WTC11 (cell line): Measurements from ENCODE around the gene RIMBP2. TPM values are rescaled to one million over a fixed set of nuclear protein-coding genes. Genes with fewer than 3 reads are reported as not detected.

Experiments
- ATAC-seq: fragments of 200-7000 bp; cut with Tn5 transposase; 2 replicates; pipeline ENCODE4 v1.10.0; 2021; ENCODE audit warnings: mild to moderate bottlenecking, moderate library complexity
- CTCF ChIA-PET: fragments of 300-600 bp; sonication (Branson Sonifier 250); formaldehyde crosslinking; loops from one replicate; lab custom pipeline; 2021; ENCODE audit warnings: antibody characterized with exemption; lab: Charles Lee
- POLR2A ChIA-PET: fragments of 350-600 bp; sonication (Branson Sonifier 250); formaldehyde crosslinking; loops from one replicate; lab custom pipeline; 2021; ENCODE audit warnings: antibody characterized with exemption; lab: Charles Lee
- DNase-seq: peaks from one replicate; pipeline ENCODE4 v3.0.0; 2021; ENCODE audit warnings: low spot score
- H3K27ac Mint-ChIP-seq: 2 replicates; pipeline ENCODE4 v1.8.0; 2021; ENCODE audit warnings: mixed read lengths
- H3K27me3 Mint-ChIP-seq: 2 replicates; pipeline ENCODE4 v1.8.0; 2021; ENCODE audit warnings: low read depth, mild to moderate bottlenecking, moderate library complexity, mixed read lengths
- H3K36me3 Mint-ChIP-seq: 2 replicates; pipeline ENCODE4 v1.8.0; 2021; ENCODE audit warnings: mixed read lengths
- H3K4me1 Mint-ChIP-seq: 2 replicates; pipeline ENCODE4 v1.8.0; 2022; ENCODE audit warnings: mixed read lengths
- H3K4me3 Mint-ChIP-seq: 2 replicates; pipeline ENCODE4 v1.8.0; 2021; ENCODE audit warnings: mild to moderate bottlenecking, moderate library complexity, mixed read lengths
- H3K9me3 Mint-ChIP-seq: 2 replicates; pipeline ENCODE4 v1.8.0; 2021; ENCODE audit warnings: mixed read lengths
- ELF4 ChIP-seq: sonication (generic); formaldehyde crosslinking; IDR thresholded peaks from 2 replicates; pipeline ENCODE4 v1.8.1; 2022; ENCODE audit warnings: low read depth, mild to moderate bottlenecking, moderate library complexity, missing genetic modification reagents
- NFATC4 ChIP-seq: fragments of 250-450 bp; sonication (Bioruptor Pico); IDR thresholded peaks from 2 replicates; pipeline ENCODE4 v1.9.0; 2021; ENCODE audit warnings: mild to moderate bottlenecking
- NR3C1 ChIP-seq: sonication (generic); formaldehyde crosslinking; conservative IDR thresholded peaks from 2 replicates; pipeline ENCODE4 v1.8.1; 2023; ENCODE audit warnings: low read depth, mild to moderate bottlenecking, missing genetic modification reagents
- RORB ChIP-seq: fragments of 250-450 bp; sonication (Bioruptor Pico); IDR thresholded peaks from 2 replicates; pipeline ENCODE4 v1.9.0; 2021; ENCODE audit warnings: mild to moderate bottlenecking
- SOX15 ChIP-seq: fragments of 250-450 bp; sonication (Bioruptor Pico); IDR thresholded peaks from 2 replicates; pipeline ENCODE4 v1.9.0; 2021; ENCODE audit warnings: mild to moderate bottlenecking
- TEAD1 ChIP-seq: sonication (generic); formaldehyde crosslinking; IDR thresholded peaks from 2 replicates; pipeline ENCODE4 v1.8.0; 2022; ENCODE audit warnings: mild to moderate bottlenecking, missing genetic modification reagents
- ZNF671 ChIP-seq: fragments of 250-450 bp; sonication (Bioruptor Pico); IDR thresholded peaks from 2 replicates; pipeline ENCODE4 v1.8.0; 2021; ENCODE audit warnings: mild to moderate bottlenecking
- total RNA-seq: library from RNA; stranded (reverse); gene quantifications from 3 replicates; pipeline ENCODE4 v1.2.3, GENCODE V29; 2021
- TF ChIP-seq, protein P1 (sequence below): sonication (generic); formaldehyde crosslinking; IDR thresholded peaks from 2 replicates; pipeline ENCODE4 v1.8.1; 2022; ENCODE audit warnings: missing genetic modification reagents, borderline replicate concordance
- TF ChIP-seq, protein P2 (sequence below): fragments of 250-450 bp; sonication (Bioruptor Pico); IDR thresholded peaks from 2 replicates; pipeline ENCODE4 v1.9.0; 2021; ENCODE audit warnings: mild to moderate bottlenecking
- TF ChIP-seq, protein P3 (sequence below): sonication (generic); formaldehyde crosslinking; IDR thresholded peaks from 2 replicates; pipeline ENCODE4 v1.8.1; 2022; ENCODE audit warnings: low read depth, missing genetic modification reagents, borderline replicate concordance
- TF ChIP-seq, protein P4 (sequence below): fragments of 200-600 bp; IDR thresholded peaks from 2 replicates; pipeline ENCODE4 v1.8.0; 2022; ENCODE audit warnings: antibody characterized with exemption
- TF ChIP-seq, protein P5 (sequence below): sonication (generic); formaldehyde crosslinking; IDR thresholded peaks from 2 replicates; pipeline ENCODE4 v1.8.1; 2022; ENCODE audit warnings: mild to moderate bottlenecking, missing genetic modification reagents, moderate library complexity, borderline replicate concordance
- TF ChIP-seq, protein P6 (sequence below): sonication (generic); formaldehyde crosslinking; IDR thresholded peaks from 2 replicates; pipeline ENCODE4 v1.8.1; 2023; ENCODE audit warnings: mild to moderate bottlenecking, missing genetic modification reagents, moderate library complexity
- TF ChIP-seq, protein P7 (sequence below): sonication (generic); formaldehyde crosslinking; IDR thresholded peaks from 2 replicates; pipeline ENCODE4 v1.8.0; 2023; ENCODE audit warnings: missing genetic modification reagents, mild to moderate bottlenecking, borderline replicate concordance
- TF ChIP-seq, protein P8 (sequence below): sonication (generic); formaldehyde crosslinking; IDR thresholded peaks from 2 replicates; pipeline ENCODE4 v1.8.0; 2023; ENCODE audit warnings: mild to moderate bottlenecking, missing genetic modification reagents
- TF ChIP-seq, protein P9 (sequence below): sonication (generic); formaldehyde crosslinking; conservative IDR thresholded peaks from 2 replicates; pipeline ENCODE4 v1.8.1; 2022; ENCODE audit warnings: mild to moderate bottlenecking, missing genetic modification reagents

The RIMBP2 gene
- total RNA-seq, 1 experiment from 2014 or later = 2.6 TPM

DNA sequence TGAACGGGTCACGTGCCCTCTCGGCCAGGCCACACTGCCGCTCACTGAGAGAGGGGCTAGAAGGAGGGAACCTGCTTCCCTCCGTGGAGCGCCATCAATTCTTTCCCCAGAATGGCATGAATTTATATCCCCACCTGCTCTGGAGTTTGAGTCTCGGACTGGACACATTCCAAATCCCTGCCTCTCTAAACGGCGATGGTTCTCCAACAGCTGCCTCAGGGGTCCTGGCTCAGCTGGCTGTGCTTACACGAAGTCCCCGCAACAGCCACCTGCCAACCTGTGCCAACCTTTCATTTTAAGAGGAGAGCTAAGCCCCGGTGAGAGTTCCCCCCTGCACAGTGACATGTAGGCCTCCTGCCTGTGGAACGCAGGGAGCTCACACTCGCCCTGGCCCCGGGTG, 73.2 kb downstream of the RIMBP2 start:
- no peak for DNase-seq
- TF ChIP-seq RORB (CRISPR knock-in tag) (no peak), NFATC4 (CRISPR knock-in tag) (no peak), SOX15 (CRISPR knock-in tag) (no peak), NR3C1 (CRISPR knock-in tag) (no peak), TEAD1 (CRISPR knock-in tag) (no peak), ZNF671 (CRISPR knock-in tag) (no peak), ELF4 (CRISPR knock-in tag) (no peak)
- TF ChIP-seq, protein P1, sequence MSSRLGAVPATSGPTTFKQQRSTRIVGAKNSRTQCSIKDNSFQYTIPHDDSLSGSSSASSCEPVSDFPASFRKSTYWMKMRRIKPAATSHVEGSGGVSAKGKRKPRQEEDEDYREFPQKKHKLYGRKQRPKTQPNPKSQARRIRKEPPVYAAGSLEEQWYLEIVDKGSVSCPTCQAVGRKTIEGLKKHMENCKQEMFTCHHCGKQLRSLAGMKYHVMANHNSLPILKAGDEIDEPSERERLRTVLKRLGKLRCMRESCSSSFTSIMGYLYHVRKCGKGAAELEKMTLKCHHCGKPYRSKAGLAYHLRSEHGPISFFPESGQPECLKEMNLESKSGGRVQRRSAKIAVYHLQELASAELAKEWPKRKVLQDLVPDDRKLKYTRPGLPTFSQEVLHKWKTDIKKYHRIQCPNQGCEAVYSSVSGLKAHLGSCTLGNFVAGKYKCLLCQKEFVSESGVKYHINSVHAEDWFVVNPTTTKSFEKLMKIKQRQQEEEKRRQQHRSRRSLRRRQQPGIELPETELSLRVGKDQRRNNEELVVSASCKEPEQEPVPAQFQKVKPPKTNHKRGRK (CRISPR knock-in tag) = no peak
- TF ChIP-seq, protein P2, sequence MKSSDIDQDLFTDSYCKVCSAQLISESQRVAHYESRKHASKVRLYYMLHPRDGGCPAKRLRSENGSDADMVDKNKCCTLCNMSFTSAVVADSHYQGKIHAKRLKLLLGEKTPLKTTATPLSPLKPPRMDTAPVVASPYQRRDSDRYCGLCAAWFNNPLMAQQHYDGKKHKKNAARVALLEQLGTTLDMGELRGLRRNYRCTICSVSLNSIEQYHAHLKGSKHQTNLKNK (CRISPR knock-in tag) = no peak
- TF ChIP-seq, protein P3, sequence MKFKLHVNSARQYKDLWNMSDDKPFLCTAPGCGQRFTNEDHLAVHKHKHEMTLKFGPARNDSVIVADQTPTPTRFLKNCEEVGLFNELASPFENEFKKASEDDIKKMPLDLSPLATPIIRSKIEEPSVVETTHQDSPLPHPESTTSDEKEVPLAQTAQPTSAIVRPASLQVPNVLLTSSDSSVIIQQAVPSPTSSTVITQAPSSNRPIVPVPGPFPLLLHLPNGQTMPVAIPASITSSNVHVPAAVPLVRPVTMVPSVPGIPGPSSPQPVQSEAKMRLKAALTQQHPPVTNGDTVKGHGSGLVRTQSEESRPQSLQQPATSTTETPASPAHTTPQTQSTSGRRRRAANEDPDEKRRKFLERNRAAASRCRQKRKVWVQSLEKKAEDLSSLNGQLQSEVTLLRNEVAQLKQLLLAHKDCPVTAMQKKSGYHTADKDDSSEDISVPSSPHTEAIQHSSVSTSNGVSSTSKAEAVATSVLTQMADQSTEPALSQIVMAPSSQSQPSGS (CRISPR knock-in tag) = no peak
- TF ChIP-seq, protein P4, sequence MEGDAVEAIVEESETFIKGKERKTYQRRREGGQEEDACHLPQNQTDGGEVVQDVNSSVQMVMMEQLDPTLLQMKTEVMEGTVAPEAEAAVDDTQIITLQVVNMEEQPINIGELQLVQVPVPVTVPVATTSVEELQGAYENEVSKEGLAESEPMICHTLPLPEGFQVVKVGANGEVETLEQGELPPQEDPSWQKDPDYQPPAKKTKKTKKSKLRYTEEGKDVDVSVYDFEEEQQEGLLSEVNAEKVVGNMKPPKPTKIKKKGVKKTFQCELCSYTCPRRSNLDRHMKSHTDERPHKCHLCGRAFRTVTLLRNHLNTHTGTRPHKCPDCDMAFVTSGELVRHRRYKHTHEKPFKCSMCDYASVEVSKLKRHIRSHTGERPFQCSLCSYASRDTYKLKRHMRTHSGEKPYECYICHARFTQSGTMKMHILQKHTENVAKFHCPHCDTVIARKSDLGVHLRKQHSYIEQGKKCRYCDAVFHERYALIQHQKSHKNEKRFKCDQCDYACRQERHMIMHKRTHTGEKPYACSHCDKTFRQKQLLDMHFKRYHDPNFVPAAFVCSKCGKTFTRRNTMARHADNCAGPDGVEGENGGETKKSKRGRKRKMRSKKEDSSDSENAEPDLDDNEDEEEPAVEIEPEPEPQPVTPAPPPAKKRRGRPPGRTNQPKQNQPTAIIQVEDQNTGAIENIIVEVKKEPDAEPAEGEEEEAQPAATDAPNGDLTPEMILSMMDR = no peak
- TF ChIP-seq, protein P5, sequence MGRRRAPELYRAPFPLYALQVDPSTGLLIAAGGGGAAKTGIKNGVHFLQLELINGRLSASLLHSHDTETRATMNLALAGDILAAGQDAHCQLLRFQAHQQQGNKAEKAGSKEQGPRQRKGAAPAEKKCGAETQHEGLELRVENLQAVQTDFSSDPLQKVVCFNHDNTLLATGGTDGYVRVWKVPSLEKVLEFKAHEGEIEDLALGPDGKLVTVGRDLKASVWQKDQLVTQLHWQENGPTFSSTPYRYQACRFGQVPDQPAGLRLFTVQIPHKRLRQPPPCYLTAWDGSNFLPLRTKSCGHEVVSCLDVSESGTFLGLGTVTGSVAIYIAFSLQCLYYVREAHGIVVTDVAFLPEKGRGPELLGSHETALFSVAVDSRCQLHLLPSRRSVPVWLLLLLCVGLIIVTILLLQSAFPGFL (CRISPR knock-in tag) = no peak
- TF ChIP-seq, protein P6, sequence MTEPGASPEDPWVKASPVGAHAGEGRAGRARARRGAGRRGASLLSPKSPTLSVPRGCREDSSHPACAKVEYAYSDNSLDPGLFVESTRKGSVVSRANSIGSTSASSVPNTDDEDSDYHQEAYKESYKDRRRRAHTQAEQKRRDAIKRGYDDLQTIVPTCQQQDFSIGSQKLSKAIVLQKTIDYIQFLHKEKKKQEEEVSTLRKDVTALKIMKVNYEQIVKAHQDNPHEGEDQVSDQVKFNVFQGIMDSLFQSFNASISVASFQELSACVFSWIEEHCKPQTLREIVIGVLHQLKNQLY (CRISPR knock-in tag) = no peak
- TF ChIP-seq, protein P7, sequence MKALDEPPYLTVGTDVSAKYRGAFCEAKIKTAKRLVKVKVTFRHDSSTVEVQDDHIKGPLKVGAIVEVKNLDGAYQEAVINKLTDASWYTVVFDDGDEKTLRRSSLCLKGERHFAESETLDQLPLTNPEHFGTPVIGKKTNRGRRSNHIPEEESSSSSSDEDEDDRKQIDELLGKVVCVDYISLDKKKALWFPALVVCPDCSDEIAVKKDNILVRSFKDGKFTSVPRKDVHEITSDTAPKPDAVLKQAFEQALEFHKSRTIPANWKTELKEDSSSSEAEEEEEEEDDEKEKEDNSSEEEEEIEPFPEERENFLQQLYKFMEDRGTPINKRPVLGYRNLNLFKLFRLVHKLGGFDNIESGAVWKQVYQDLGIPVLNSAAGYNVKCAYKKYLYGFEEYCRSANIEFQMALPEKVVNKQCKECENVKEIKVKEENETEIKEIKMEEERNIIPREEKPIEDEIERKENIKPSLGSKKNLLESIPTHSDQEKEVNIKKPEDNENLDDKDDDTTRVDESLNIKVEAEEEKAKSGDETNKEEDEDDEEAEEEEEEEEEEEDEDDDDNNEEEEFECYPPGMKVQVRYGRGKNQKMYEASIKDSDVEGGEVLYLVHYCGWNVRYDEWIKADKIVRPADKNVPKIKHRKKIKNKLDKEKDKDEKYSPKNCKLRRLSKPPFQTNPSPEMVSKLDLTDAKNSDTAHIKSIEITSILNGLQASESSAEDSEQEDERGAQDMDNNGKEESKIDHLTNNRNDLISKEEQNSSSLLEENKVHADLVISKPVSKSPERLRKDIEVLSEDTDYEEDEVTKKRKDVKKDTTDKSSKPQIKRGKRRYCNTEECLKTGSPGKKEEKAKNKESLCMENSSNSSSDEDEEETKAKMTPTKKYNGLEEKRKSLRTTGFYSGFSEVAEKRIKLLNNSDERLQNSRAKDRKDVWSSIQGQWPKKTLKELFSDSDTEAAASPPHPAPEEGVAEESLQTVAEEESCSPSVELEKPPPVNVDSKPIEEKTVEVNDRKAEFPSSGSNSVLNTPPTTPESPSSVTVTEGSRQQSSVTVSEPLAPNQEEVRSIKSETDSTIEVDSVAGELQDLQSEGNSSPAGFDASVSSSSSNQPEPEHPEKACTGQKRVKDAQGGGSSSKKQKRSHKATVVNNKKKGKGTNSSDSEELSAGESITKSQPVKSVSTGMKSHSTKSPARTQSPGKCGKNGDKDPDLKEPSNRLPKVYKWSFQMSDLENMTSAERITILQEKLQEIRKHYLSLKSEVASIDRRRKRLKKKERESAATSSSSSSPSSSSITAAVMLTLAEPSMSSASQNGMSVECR = no peak
- TF ChIP-seq, protein P8, sequence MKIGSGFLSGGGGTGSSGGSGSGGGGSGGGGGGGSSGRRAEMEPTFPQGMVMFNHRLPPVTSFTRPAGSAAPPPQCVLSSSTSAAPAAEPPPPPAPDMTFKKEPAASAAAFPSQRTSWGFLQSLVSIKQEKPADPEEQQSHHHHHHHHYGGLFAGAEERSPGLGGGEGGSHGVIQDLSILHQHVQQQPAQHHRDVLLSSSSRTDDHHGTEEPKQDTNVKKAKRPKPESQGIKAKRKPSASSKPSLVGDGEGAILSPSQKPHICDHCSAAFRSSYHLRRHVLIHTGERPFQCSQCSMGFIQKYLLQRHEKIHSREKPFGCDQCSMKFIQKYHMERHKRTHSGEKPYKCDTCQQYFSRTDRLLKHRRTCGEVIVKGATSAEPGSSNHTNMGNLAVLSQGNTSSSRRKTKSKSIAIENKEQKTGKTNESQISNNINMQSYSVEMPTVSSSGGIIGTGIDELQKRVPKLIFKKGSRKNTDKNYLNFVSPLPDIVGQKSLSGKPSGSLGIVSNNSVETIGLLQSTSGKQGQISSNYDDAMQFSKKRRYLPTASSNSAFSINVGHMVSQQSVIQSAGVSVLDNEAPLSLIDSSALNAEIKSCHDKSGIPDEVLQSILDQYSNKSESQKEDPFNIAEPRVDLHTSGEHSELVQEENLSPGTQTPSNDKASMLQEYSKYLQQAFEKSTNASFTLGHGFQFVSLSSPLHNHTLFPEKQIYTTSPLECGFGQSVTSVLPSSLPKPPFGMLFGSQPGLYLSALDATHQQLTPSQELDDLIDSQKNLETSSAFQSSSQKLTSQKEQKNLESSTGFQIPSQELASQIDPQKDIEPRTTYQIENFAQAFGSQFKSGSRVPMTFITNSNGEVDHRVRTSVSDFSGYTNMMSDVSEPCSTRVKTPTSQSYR (CRISPR knock-in tag) = no peak
- TF ChIP-seq, protein P9, sequence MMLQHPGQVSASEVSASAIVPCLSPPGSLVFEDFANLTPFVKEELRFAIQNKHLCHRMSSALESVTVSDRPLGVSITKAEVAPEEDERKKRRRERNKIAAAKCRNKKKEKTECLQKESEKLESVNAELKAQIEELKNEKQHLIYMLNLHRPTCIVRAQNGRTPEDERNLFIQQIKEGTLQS (CRISPR knock-in tag) = no peak
- TF ChIP-seq, all 79 proteins: peak for 0
- peaks cover 8% of the 10 kb centered on the region for H3K36me3 Mint-ChIP-seq
- no peak overlapping the region for H3K4me3 Mint-ChIP-seq
- ChIA-PET POLR2A (no interaction called here), CTCF (interaction anchor here (0.5 kb wide), 1 partner anchor 1631 kb away, joined by 3 read pairs; no protein-coding TSS in a partner anchor)
- H3K4me1 Mint-ChIP-seq = no peaks in the 10 kb centered on the region
- H3K27ac Mint-ChIP-seq = no peak overlapping the region
- peaks cover 9% of the 10 kb centered on the region for H3K9me3 Mint-ChIP-seq
- no peak for ATAC-seq
- no peaks in the 10 kb centered on the region for H3K27me3 Mint-ChIP-seq
